BE2C (cell line): ENCODE data around the gene RASA1.

Experiments used
- DNase-seq: peaks from one replicate; pipeline ENCODE4 v3.0.0-alpha.2; 2020
- H3K27me3 ChIP-seq: fragments of 250-450 bp; sonication (Bioruptor Pico); 2 replicates; pipeline ENCODE4 v1.5.1; 2020; ENCODE audit warnings: mild to moderate bottlenecking
- H3K36me3 ChIP-seq: fragments of 250-450 bp; sonication (Bioruptor Pico); 2 replicates; pipeline ENCODE4 v1.5.1; 2020; ENCODE audit warnings: mild to moderate bottlenecking
- H3K4me1 ChIP-seq: fragments of 250-450 bp; sonication (Bioruptor Pico); 2 replicates; pipeline ENCODE4 v1.5.1; 2020
- H3K4me3 ChIP-seq: 2 replicates; pipeline ENCODE4 v1.5.1; 2011; ENCODE audit warnings: low read depth, low read length
- H3K9me3 ChIP-seq: fragments of 250-450 bp; sonication (Bioruptor Pico); 2 replicates; pipeline ENCODE4 v1.5.1; 2020
- CTCF ChIP-seq: IDR thresholded peaks from 2 replicates; pipeline ENCODE4 v1.5.1; 2012; ENCODE audit warnings: mild to moderate bottlenecking, low read depth, low read length

Gene RASA1

GRCh38 chr5:87410931-87411330 lies 143.2 kb downstream of the RASA1 start:
- H3K27me3 ChIP-seq: no peaks in the 10 kb centered on the region
- H3K9me3 ChIP-seq: no peaks in the 10 kb centered on the region
- no peak for TF ChIP-seq CTCF
- peaks cover 45% of the 10 kb centered on the region for H3K36me3 ChIP-seq
- peak overlapping the region; percentile 99 for H3K4me3 ChIP-seq
- no peak for DNase-seq
- no peaks in the 10 kb centered on the region for H3K4me1 ChIP-seq

- H3K9me3 ChIP-seq: no peaks in the 10 kb centered on the region
- peak overlapping the region; percentile 99 for H3K4me3 ChIP-seq
- no peak for TF ChIP-seq CTCF
- peaks cover 40% of the 10 kb centered on the region for H3K36me3 ChIP-seq
- no peaks in the 10 kb centered on the region for H3K4me1 ChIP-seq
- H3K27me3 ChIP-seq: no peaks in the 10 kb centered on the region
- DNase-seq: no peak
Measured at GRCh38 chr5:87411586-87411972, 143.9 kb downstream of the RASA1 start.

GRCh38 chr5:87411973-87412629 lies 144.4 kb downstream of the RASA1 start:
- Histone ChIP-seq H3K36me3 (peaks cover 35% of the 10 kb centered on the region), H3K4me1 (no peaks in the 10 kb centered on the region), H3K4me3 (peak overlapping the region; percentile 99), H3K9me3 (no peaks in the 10 kb centered on the region), H3K27me3 (no peaks in the 10 kb centered on the region)
- peak; percentile 17 for DNase-seq
- TF ChIP-seq CTCF: no peak

- TF ChIP-seq CTCF: no peak
- peak within 1 kb of the TSS; percentile 99 for H3K4me3 ChIP-seq
- DNase-seq: peak; percentile 98
- H3K36me3 ChIP-seq: peaks cover 28% of the 10 kb centered on the region
- H3K9me3 ChIP-seq: no peaks in the 10 kb centered on the region
- no peaks in the 10 kb centered on the region for H3K4me1 ChIP-seq
- no peaks in the 10 kb centered on the region for H3K27me3 ChIP-seq
Measured at GRCh38 chr5:87412630-87413342, 145.1 kb downstream of the RASA1 start, which contains the start of gene CCNH. TSS of gene CCNH (minus strand) at chr5:87412930. CDS start at chr5:87412794, 136 bp downstream.

GRCh38 chr5:87413343-87413645 lies 145.6 kb downstream of the RASA1 start:
- DNase-seq: no peak
- H3K27me3 ChIP-seq: no peaks in the 10 kb centered on the region
- H3K9me3 ChIP-seq: no peaks in the 10 kb centered on the region
- no peaks in the 10 kb centered on the region for H3K4me1 ChIP-seq
- H3K36me3 ChIP-seq: peaks cover 24% of the 10 kb centered on the region
- no peak for TF ChIP-seq CTCF
- peak overlapping the region; percentile 99 for H3K4me3 ChIP-seq

- TF ChIP-seq CTCF: no peak
- Histone ChIP-seq H3K4me3 (no peak overlapping the region), H3K27me3 (no peaks in the 10 kb centered on the region), H3K9me3 (no peaks in the 10 kb centered on the region), H3K4me1 (no peaks in the 10 kb centered on the region), H3K36me3 (no peaks in the 10 kb centered on the region)
- no peak for DNase-seq
Measured at GRCh38 chr5:87418506-87418905, 150.8 kb downstream of the RASA1 start.
